C4-2B (cell line): ENCODE data around the gene CENPU.

Source experiments
- ZFX ChIP-seq: fragments of 450-650 bp; IDR thresholded peaks from 2 replicates; pipeline ENCODE4 v1.6.1; 2017
- TF ChIP-seq, protein P1 (sequence below): fragments of 450-650 bp; conservative IDR thresholded peaks from 2 replicates; pipeline ENCODE4 v1.5.1; 2017; ENCODE audit warnings: mild to moderate bottlenecking

DNA sequence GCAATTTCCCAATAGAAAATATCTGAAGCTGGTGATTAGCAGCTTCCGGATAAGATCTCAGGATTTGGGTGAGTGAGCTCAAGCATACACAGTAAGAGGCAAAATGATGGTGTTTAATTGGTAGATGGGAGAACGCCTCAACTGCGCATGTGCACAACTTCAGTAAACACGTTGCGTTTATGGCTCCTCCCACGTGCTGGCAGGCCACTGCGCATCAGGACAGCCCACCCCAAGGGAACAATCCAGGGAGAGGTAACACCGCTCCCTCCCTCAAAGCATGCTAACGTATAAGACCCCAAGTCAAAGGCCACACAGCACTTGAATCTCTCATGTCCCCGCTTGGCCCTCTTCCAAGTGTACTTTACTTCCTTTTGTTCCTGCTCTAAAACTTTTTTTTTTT is 10.3 kb upstream of the CENPU start:
- TF ChIP-seq, protein P1, sequence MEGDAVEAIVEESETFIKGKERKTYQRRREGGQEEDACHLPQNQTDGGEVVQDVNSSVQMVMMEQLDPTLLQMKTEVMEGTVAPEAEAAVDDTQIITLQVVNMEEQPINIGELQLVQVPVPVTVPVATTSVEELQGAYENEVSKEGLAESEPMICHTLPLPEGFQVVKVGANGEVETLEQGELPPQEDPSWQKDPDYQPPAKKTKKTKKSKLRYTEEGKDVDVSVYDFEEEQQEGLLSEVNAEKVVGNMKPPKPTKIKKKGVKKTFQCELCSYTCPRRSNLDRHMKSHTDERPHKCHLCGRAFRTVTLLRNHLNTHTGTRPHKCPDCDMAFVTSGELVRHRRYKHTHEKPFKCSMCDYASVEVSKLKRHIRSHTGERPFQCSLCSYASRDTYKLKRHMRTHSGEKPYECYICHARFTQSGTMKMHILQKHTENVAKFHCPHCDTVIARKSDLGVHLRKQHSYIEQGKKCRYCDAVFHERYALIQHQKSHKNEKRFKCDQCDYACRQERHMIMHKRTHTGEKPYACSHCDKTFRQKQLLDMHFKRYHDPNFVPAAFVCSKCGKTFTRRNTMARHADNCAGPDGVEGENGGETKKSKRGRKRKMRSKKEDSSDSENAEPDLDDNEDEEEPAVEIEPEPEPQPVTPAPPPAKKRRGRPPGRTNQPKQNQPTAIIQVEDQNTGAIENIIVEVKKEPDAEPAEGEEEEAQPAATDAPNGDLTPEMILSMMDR, result no peak
- TF ChIP-seq ZFX, result no peak
